ENCODE data around the gene SPPL2B.

DNA sequence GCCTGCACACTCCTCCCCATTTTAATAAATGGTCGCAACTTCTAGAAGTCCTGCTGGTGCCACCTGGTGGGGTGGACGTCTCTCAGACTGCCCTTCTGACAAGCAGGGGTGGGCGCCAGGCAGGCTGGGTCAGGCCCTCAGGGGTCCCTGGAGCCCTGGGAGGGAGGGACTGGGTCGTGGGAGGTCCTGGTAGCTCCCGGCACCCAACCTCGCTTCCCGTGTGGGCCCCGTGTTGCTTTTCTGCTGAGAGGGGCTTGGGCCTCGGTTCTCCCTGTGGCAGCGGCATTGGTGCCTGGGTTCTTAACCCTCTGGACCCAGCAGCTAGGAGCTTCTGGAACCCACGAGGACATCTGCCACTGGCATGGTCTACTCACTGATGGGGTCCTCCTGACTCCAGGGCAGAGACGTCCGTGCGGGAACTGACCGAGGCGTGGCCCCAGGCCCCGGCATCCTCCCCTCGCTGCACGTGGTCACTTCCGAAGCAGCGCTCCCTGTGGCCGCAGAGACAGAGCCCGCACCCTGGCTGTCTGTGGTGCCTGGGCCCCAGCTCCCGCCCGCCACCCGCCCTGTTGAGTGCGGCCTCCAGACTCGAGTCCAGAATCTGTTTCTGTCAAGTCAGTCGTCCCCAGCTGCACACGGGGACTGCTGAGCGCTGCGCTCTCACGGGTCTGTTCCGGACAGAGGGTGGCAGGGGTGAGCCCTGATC is 25.6 kb downstream of the SPPL2B start:
- TF ChIP-seq PAX5 (IDR thresholded peaks at IDR 0.05; ENCODE audit: insufficient read depth, low read length, severe bottlenecking) (no peak), TAF1 (IDR thresholded peaks at IDR 0.05; ENCODE audit: low read depth, low read length) (no peak), POLR2A (IDR thresholded peaks at IDR 0.05; ENCODE audit: low read depth, low read length) (no peak), POLR2AphosphoS5 (IDR thresholded peaks at IDR 0.05; ENCODE audit: low read depth, low read length) (no peak), SPI1 (IDR thresholded peaks at IDR 0.05; ENCODE audit: low read depth, low read length) (no peak), POU2F2 (IDR thresholded peaks at IDR 0.05; ENCODE audit: low read depth, low read length) (no peak)

Data from GM12891 (cell line).